GM19395 (cell line): ENCODE results near the gene KIZ.

Source experiments
- ATAC-seq: cut with Tn5 transposase; IDR thresholded peaks from one replicate; pipeline ENCODE4 v1.9.1; 2021; ENCODE audit warnings: mild to moderate bottlenecking, moderate library complexity; ENCODE audit not compliant: unreplicated experiment

Gene KIZ

GRCh38 chr20:21104466-21104761, 21.5 kb upstream of the KIZ start:
- ATAC-seq = no peak

GRCh38 chr20:21104921-21105320, 21.0 kb upstream of the KIZ start:
- ATAC-seq = no peak

- ATAC-seq = no peak
These were observed 20.3 kb upstream of the KIZ start for GRCh38 chr20:21105429-21106170.

- no peak for ATAC-seq
These were observed 19.5 kb upstream of the KIZ start, which contains the start of gene LINC00237 for GRCh38 chr20:21106171-21107017. TSS of gene LINC00237 (minus strand) at chr20:21106358.

- ATAC-seq = no peak
These were observed 16.7 kb upstream of the KIZ start for GRCh38 chr20:21109144-21109543.

GRCh38 chr20:21110811-21111210, 15.1 kb upstream of the KIZ start:
- ATAC-seq = no peak

GRCh38 chr20:21111416-21111815, 14.5 kb upstream of the KIZ start:
- no peak for ATAC-seq

- no peak for ATAC-seq
These were observed 12.2 kb upstream of the KIZ start for GRCh38 chr20:21113697-21114096.

- no peak for ATAC-seq
These were observed 11.3 kb upstream of the KIZ start for GRCh38 chr20:21114584-21114983.

- ATAC-seq = no peak
These were observed 8.4 kb upstream of the KIZ start for GRCh38 chr20:21117521-21117920.

GRCh38 chr20:21118138-21118537, 7.7 kb upstream of the KIZ start:
- no peak for ATAC-seq

- no peak for ATAC-seq
These were observed 7.1 kb upstream of the KIZ start for GRCh38 chr20:21118782-21119181.

GRCh38 chr20:21124190-21124589, 1.7 kb upstream of the KIZ start:
- no peak for ATAC-seq

- ATAC-seq = peak; percentile 48
These were observed 622 bp upstream of the KIZ start for GRCh38 chr20:21125072-21125848.

- no peak for ATAC-seq
These were observed 644 bp downstream of the KIZ start for GRCh38 chr20:21126581-21126870.

GRCh38 chr20:21127201-21127981, 1.5 kb downstream of the KIZ start:
- no peak for ATAC-seq

GRCh38 chr20:21129861-21130260, 4.0 kb downstream of the KIZ start:
- ATAC-seq = no peak

- ATAC-seq = no peak
These were observed 7.5 kb downstream of the KIZ start for GRCh38 chr20:21133404-21133803.

GRCh38 chr20:21133917-21134622, 8.2 kb downstream of the KIZ start:
- ATAC-seq = no peak

GRCh38 chr20:21134883-21135493, 9.1 kb downstream of the KIZ start:
- no peak for ATAC-seq
